GM18505 (cell line): ENCODE data around the gene COA3.

Experiments used
- ATAC-seq: cut with Tn5 transposase; IDR thresholded peaks from one replicate; pipeline ENCODE4 v1.9.1; 2021; ENCODE audit not compliant: unreplicated experiment
- POLR2A ChIP-seq: IDR thresholded peaks from 4 replicates; pipeline ENCODE4 v1.6.1; 2011; ENCODE audit warnings: borderline replicate concordance; ENCODE audit not compliant: insufficient read depth, insufficient read length; ENCODE audit errors: extremely low read depth

COA3 gene

GRCh38 chr17:42803074-42803883 lies 4.8 kb upstream of the COA3 start:
- ATAC-seq = no peak
- no peak for TF ChIP-seq POLR2A

DNA sequence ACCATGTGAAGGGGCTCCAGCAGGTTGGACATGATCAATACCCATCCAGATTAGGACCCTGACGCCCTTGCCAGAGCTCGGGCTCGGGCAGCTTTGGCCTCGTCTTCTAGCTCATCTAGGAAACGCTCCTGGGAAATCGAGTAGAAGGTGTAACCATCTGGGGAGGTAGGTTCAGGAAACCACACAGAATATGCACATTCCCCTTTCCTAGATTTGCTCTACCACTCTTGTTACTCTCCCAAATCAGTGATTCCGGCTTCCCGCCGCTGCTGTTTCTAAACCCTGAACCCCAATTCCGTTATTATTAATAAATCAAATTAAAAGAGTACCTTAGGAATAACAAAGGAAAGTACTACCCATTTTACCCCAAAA lies 507 bp downstream of the COA3 start:
- TF ChIP-seq POLR2A = no peak
- no peak for ATAC-seq

DNA sequence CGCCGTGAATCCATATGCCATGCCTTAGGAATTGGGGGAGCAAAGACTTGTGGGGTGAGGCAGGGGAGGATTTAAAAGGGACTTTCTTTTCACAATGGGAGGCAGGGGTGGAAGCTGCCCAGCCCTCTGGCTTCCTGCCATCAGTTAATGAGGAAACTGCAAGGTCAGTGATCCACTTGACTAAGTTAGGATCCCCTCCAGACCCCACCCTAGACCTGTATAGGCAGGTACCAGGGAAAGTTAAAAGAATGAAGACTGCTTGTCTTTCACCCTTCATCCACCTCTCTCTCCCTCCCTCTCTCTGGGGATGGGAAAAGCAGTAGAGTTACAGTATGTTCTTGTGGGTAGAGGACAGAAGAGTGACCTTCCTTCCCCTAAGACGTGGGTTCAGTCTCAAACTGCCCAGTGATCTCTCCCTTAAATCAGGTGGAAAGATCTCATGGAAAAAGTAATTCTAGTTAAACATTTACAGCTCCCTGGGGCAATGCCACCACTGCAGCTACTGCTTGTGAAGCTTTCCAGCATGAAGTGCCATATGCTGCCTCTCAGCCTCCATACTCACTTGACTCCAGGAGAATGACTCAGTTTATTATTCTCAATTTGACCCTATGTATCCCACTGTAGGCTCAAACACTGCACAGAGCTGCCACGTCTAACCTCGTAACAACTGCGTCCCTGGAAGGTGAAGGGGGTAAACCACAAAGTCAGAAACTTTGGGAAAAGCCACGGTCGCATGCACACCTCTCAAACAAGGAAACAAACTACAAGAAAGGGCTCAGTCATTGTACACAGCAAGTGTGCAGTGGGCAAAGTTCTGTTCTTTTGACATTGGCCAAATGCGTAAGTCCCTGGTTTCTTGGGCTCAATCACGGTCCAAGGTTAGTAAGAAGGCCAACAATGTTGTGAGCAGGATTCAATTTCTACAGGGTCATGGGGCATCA lies 1.2 kb downstream of the COA3 start:
- no peak for ATAC-seq
- no peak for TF ChIP-seq POLR2A

DNA sequence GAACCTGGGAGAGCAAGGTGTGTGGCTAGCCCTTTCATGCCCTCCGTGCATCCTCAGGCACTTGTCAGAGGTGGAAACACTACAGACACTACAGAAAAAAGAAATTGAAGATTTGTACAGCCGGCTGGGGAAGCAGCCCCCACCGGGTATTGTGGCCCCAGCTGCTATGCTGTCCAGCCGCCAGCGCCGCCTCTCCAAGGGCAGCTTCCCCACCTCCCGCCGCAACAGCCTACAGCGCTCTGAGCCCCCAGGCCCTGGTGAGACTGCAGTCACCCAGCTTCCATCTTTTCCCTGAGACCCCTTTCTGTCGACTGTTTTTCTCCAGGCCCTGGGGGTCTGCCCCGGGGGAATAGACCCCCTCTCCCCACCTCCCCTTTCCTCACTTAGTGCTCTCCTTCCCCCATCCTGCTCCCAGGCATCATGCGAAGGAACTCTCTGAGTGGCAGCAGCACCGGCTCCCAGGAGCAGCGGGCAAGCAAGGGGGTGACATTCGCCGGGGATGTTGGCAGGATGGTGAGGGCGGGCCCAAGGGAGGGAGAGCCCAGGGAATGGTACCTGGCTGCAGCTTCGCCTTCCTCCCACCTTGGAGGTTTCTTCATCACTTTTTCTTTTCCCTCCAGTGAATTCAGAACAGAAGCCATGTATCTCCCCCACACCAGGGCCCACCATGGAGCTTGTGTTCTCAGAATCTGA lies 2.3 kb downstream of the COA3 start:
- TF ChIP-seq POLR2A = no peak
- ATAC-seq = no peak

DNA sequence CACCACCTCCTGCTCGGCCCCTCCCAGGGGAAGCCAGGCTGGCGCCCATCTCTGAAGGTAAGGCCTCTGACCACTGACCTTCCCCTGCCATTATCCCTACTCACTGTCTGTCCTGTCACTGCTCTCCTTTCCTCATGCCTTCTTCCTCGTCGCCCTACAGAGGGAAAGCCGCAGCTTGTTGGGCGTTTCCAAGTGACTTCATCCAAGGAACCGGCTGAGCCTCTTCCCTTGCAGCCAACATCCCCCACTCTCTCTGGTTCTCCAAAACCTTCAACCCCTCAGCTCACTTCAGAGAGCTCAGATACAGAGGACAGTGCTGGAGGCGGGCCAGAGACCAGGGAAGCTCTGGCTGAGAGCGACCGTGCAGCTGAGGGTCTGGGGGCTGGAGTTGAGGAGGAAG lies 3.0 kb downstream of the COA3 start:
- ATAC-seq = no peak
- TF ChIP-seq POLR2A = no peak

- no peak for TF ChIP-seq POLR2A
- ATAC-seq = no peak
These were observed 3.4 kb downstream of the COA3 start for GRCh38 chr17:42795061-42795460.

DNA sequence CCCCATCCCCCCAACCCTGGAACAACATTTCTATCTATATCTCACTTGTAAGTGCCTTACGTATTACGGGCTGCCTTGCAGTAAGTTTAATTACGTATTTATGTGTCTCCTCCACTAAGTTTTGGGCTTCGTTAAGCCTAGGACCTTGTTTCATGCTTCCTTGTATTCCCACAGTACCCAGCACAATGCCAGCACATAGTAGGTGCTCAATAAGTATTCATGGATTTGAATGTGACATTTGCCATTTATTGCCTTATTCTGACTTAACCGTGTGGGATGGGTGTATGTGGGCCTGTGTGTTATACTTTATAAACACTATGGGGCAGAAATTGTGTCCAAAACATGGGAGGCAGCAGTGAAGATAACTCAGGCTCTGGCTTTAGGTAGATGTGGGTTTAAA lies 6.0 kb downstream of the COA3 start:
- no peak for TF ChIP-seq POLR2A
- ATAC-seq = no peak

GRCh38 chr17:42791948-42792347 lies 6.6 kb downstream of the COA3 start:
- ATAC-seq = no peak

GRCh38 chr17:42787266-42787665 lies 11.2 kb downstream of the COA3 start:
- TF ChIP-seq POLR2A = no peak
- ATAC-seq = no peak

More at GRCh38 chr17:42791948-42792347, 6.6 kb downstream of the COA3 start:
- no peak for TF ChIP-seq POLR2A

DNA sequence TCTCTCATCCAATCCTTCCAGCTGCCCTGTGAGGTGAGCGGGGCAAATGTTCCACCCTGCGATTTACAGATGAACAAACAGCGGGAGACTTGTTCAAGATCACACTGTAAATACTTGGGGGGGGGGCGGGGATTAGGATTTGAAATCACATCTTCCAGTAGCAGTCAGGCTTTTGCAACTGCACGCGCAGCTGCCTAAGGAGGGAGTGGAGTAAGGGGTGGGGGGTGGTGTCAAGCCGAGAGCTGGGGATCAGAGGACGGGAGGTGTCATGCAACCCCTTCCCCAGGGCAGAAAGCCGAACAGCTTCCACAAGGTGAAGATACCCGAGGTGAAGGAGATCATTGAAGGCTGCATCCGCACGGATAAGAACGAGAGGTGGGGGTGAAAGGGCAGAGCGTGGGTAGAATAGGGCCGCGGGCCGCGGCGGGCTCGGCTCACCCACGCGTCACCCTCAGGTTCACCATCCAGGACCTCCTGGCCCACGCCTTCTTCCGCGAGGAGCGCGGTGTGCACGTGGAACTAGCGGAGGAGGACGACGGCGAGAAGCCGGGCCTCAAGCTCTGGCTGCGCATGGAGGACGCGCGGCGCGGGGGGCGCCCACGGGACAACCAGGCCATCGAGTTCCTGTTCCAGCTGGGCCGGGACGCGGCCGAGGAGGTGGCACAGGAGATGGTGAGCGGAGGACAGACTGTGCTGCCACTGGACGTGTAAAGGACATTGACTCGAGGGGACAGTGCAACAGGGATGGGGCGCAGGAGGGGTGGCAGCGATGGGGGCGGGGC lies 13.5 kb downstream of the COA3 start:
- TF ChIP-seq POLR2A = no peak
- ATAC-seq = no peak

DNA sequence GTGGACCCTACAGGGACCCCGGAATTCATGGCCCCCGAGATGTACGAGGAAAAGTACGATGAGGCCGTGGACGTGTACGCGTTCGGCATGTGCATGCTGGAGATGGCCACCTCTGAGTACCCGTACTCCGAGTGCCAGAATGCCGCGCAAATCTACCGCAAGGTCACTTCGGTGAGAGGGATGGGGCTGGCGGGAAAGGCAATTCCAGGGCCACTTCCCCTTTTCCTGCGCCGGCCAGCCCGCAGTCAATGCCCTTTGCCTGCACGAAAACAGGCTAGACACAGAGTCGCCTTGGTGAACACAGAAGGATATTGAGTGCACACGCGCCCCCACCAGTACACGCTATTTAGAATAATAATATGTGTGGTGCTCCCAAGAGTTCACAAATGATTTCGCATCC lies 14.1 kb downstream of the COA3 start:
- ATAC-seq = no peak

DNA sequence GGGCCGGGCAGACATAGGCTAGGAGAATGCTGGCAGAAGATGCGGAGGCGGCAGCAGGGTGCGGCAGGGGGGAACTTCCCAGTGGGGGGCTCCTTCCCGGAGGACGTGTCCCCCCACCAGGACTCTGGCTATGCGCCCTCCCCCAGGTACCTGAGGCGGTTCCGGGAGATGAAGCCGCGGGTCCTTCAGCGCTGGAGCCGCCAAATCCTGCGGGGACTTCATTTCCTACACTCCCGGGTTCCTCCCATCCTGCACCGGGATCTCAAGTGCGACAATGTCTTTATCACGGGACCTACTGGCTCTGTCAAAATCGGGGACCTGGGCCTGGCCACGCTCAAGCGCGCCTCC lies 14.7 kb downstream of the COA3 start:
- no peak for ATAC-seq
- no peak for TF ChIP-seq POLR2A

More for the DNA sequence above, 14.1 kb downstream of the COA3 start:
- no peak for TF ChIP-seq POLR2A
